HEK293T (cell line): ENCODE data around the gene CCDC83.

Source experiments
- CTCF ChIA-PET: fragments of 350-600 bp; formaldehyde crosslinking; extraction: SDS; loops from one replicate; lab custom pipeline; 2021; ENCODE audit warnings: antibody characterized with exemption, inconsistent platforms; lab: Yijun Ruan, JAX
- POLR2A ChIA-PET: fragments of 350-600 bp; formaldehyde crosslinking; extraction: SDS; loops from one replicate; lab custom pipeline; 2020; ENCODE audit warnings: antibody characterized with exemption, inconsistent platforms; lab: Yijun Ruan, JAX
- DNase-seq: peaks from one replicate; pipeline ENCODE4 v3.0.0; 2012; ENCODE audit warnings: mixed read lengths; ENCODE audit errors: extremely low spot score
- ARNT ChIP-seq: fragments of 450-650 bp; IDR thresholded peaks from 2 replicates; pipeline ENCODE4 v1.6.1; 2017; ENCODE audit warnings: mild to moderate bottlenecking
- BHLHE40 ChIP-seq: fragments of 450-650 bp; IDR thresholded peaks from 2 replicates; pipeline ENCODE4 v1.6.1; 2016; ENCODE audit warnings: mild to moderate bottlenecking, moderate library complexity, borderline replicate concordance
- CTBP1 ChIP-seq: fragments of 450-650 bp; IDR thresholded peaks from 2 replicates; pipeline ENCODE4 v1.6.1; 2016; ENCODE audit warnings: borderline replicate concordance
- ELF4 ChIP-seq: fragments of 450-650 bp; IDR thresholded peaks from 2 replicates; pipeline ENCODE4 v1.6.1; 2017; ENCODE audit warnings: antibody characterized with exemption
- FOXA1 ChIP-seq: fragments of 450-650 bp; IDR thresholded peaks from 2 replicates; pipeline ENCODE4 v1.6.1; 2016; ENCODE audit warnings: mild to moderate bottlenecking
- FOXK2 ChIP-seq: fragments of 450-650 bp; IDR thresholded peaks from 2 replicates; pipeline ENCODE4 v1.6.1; 2016; ENCODE audit warnings: mild to moderate bottlenecking
- FOXM1 ChIP-seq: fragments of 450-650 bp; IDR thresholded peaks from 2 replicates; pipeline ENCODE4 v1.6.1; 2017; ENCODE audit warnings: mild to moderate bottlenecking, borderline replicate concordance
- HDGF ChIP-seq: fragments of 450-650 bp; IDR thresholded peaks from 2 replicates; pipeline ENCODE4 v1.6.1; 2017; ENCODE audit warnings: antibody characterized with exemption, borderline replicate concordance
- L3MBTL2 ChIP-seq: fragments of 450-650 bp; conservative IDR thresholded peaks from 2 replicates; pipeline ENCODE4 v1.6.1; 2016; ENCODE audit warnings: mild to moderate bottlenecking
- LEF1 ChIP-seq: fragments of 450-650 bp; IDR thresholded peaks from 2 replicates; pipeline ENCODE4 v1.6.1; 2017; ENCODE audit warnings: mild to moderate bottlenecking, borderline replicate concordance
- NFRKB ChIP-seq: fragments of 450-650 bp; IDR thresholded peaks from 2 replicates; pipeline ENCODE4 v1.6.1; 2016; ENCODE audit warnings: mild to moderate bottlenecking, moderate library complexity
- PKNOX1 ChIP-seq: fragments of 450-650 bp; IDR thresholded peaks from 2 replicates; pipeline ENCODE4 v1.6.1; 2016
- SP1 ChIP-seq: fragments of 450-650 bp; IDR thresholded peaks from 2 replicates; pipeline ENCODE4 v1.6.1; 2017
- SUZ12 ChIP-seq: fragments of 450-650 bp; IDR thresholded peaks from 2 replicates; pipeline ENCODE4 v1.6.1; 2016; ENCODE audit warnings: mild to moderate bottlenecking
- TARDBP ChIP-seq: fragments of 450-650 bp; IDR thresholded peaks from 2 replicates; pipeline ENCODE4 v1.6.1; 2016
- ZNF384 ChIP-seq: fragments of 450-650 bp; IDR thresholded peaks from 2 replicates; pipeline ENCODE4 v1.6.1; 2016

The CCDC83 gene

GRCh38 chr11:85884581-85885021 lies 29.4 kb downstream of the CCDC83 start:
- no peak for TF ChIP-seq HDGF
- no peak for DNase-seq
- POLR2A ChIA-PET = no interaction called here
- CTCF ChIA-PET = no interaction called here

GRCh38 chr11:85886089-85887056 lies 31.2 kb downstream of the CCDC83 start:
- no peak for DNase-seq
- ChIA-PET POLR2A (no interaction called here), CTCF (interaction anchor here (0.6 kb wide), 1 partner anchor 12 kb away, joined by 3 read pairs; no protein-coding TSS in a partner anchor)
- TF ChIP-seq FOXM1 = no peak
- TF ChIP-seq ARNT = no peak
- no peak for TF ChIP-seq PKNOX1
- TF ChIP-seq BHLHE40 = no peak
- TF ChIP-seq TARDBP = no peak
- no peak for TF ChIP-seq NFRKB
- no peak for TF ChIP-seq ELF4
- no peak for TF ChIP-seq FOXA1
- TF ChIP-seq L3MBTL2 = no peak
- no peak for TF ChIP-seq FOXK2
- TF ChIP-seq SP1 = no peak
- TF ChIP-seq HDGF = no peak
- no peak for TF ChIP-seq LEF1
- TF ChIP-seq SUZ12 = no peak
- TF ChIP-seq CTBP1 = no peak
- no peak for TF ChIP-seq ZNF384

- no peak for DNase-seq
- no peak for TF ChIP-seq PKNOX1
- TF ChIP-seq ZNF384 = no peak
- TF ChIP-seq LEF1 = no peak
- no peak for TF ChIP-seq SP1
- TF ChIP-seq FOXA1 = no peak
- TF ChIP-seq NFRKB = no peak
- ChIA-PET POLR2A (no interaction called here), CTCF (no interaction called here)
Measured at GRCh38 chr11:85889108-85889507, 33.9 kb downstream of the CCDC83 start.

GRCh38 chr11:85889676-85890579 lies 34.7 kb downstream of the CCDC83 start:
- DNase-seq = no peak
- POLR2A ChIA-PET = no interaction called here
- CTCF ChIA-PET = no interaction called here
- TF ChIP-seq TARDBP = no peak
- no peak for TF ChIP-seq BHLHE40
- no peak for TF ChIP-seq L3MBTL2
- TF ChIP-seq ELF4 = no peak
- no peak for TF ChIP-seq LEF1
- TF ChIP-seq NFRKB = no peak
- TF ChIP-seq CTBP1 = no peak
- no peak for TF ChIP-seq ARNT
- TF ChIP-seq ZNF384 = no peak
- no peak for TF ChIP-seq HDGF
- no peak for TF ChIP-seq FOXM1
- TF ChIP-seq SUZ12 = no peak

GRCh38 chr11:85893395-85893794 lies 38.2 kb downstream of the CCDC83 start:
- DNase-seq = no peak
- CTCF ChIA-PET = no interaction called here
- TF ChIP-seq SUZ12 = no peak
- POLR2A ChIA-PET = no interaction called here

- no peak for TF ChIP-seq TARDBP
- no peak for TF ChIP-seq HDGF
- ChIA-PET POLR2A (no interaction called here), CTCF (no interaction called here)
- DNase-seq = no peak
Measured at GRCh38 chr11:85896876-85897275, 41.7 kb downstream of the CCDC83 start.

GRCh38 chr11:85898456-85898855 lies 43.3 kb downstream of the CCDC83 start:
- TF ChIP-seq ARNT (no peak), HDGF (no peak), L3MBTL2 (no peak), LEF1 (no peak), BHLHE40 (no peak), NFRKB (no peak), PKNOX1 (no peak), FOXM1 (no peak), ZNF384 (no peak), CTBP1 (no peak), TARDBP (no peak), ELF4 (no peak), FOXA1 (no peak), FOXK2 (no peak), SUZ12 (no peak), SP1 (no peak)
- POLR2A ChIA-PET = no interaction called here
- DNase-seq = no peak
- CTCF ChIA-PET = interaction anchor here (0.7 kb wide), 1 partner anchor 12 kb away, joined by 3 read pairs; no protein-coding TSS in a partner anchor
